Transverse colon (tissue), 4 donors: ENCODE results near the gene UBR3.

ENCODE experiments used
- POLR2AphosphoS5 ChIP-seq, 3 donors: sonication (generic); formaldehyde crosslinking; IDR thresholded peaks; one replicate each; pipeline ENCODE4 v1.6.1; 2016; ENCODE audit warnings: antibody characterized with exemption in 3 of 3
- TF ChIP-seq, protein P1 (sequence below), 5 experiments: fragments of 200-600 bp in 3 of 5; fragments of 450-650 bp in 2 of 5; sonication (generic) in 3 of 5; IDR thresholded peaks; 1 replicate in 2 of 5; 2 replicates in 3 of 5; pipeline ENCODE4 v1.5.1; 2016 to 2017; ENCODE audit warnings: antibody characterized with exemption in 5 of 5, inconsistent platforms in 3 of 5, mild to moderate bottlenecking in 2 of 5, moderate library complexity in 1 of 5

- TF ChIP-seq, protein P1, sequence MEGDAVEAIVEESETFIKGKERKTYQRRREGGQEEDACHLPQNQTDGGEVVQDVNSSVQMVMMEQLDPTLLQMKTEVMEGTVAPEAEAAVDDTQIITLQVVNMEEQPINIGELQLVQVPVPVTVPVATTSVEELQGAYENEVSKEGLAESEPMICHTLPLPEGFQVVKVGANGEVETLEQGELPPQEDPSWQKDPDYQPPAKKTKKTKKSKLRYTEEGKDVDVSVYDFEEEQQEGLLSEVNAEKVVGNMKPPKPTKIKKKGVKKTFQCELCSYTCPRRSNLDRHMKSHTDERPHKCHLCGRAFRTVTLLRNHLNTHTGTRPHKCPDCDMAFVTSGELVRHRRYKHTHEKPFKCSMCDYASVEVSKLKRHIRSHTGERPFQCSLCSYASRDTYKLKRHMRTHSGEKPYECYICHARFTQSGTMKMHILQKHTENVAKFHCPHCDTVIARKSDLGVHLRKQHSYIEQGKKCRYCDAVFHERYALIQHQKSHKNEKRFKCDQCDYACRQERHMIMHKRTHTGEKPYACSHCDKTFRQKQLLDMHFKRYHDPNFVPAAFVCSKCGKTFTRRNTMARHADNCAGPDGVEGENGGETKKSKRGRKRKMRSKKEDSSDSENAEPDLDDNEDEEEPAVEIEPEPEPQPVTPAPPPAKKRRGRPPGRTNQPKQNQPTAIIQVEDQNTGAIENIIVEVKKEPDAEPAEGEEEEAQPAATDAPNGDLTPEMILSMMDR (IDR thresholded peaks at IDR 0.05) = no peak
- no peak for TF ChIP-seq POLR2AphosphoS5 (IDR thresholded peaks at IDR 0.05)
Measured at GRCh38 chr2:170123593-170123992, 296.3 kb downstream of the UBR3 start.
